GM23248 (cell line): ENCODE data around the gene RDM1. TPM values are rescaled to one million over a fixed set of nuclear protein-coding genes. Genes with fewer than 3 reads are reported as not detected.
A peak's percentile ranks its signal among the peaks of the same experiment; 100 is the strongest.

Experiments used
- DNase-seq: peaks from one replicate; pipeline ENCODE4 v3.0.0-alpha.2; 2015
- H2AFZ ChIP-seq: fragments of 200-600 bp; sonication (generic); 2 replicates; pipeline ENCODE4 v1.6.1; 2016; ENCODE audit warnings: antibody characterized with exemption
- H3F3A ChIP-seq: fragments of 200-600 bp; sonication (generic); 2 replicates; pipeline ENCODE4 v1.6.1; 2016; ENCODE audit warnings: mild to moderate bottlenecking, antibody characterized with exemption, mixed run types; ENCODE audit not compliant: insufficient read depth
- H3K27ac ChIP-seq: fragments of 200-600 bp; sonication (generic); 2 replicates; pipeline ENCODE4 v1.5.1; 2016; ENCODE audit warnings: mild to moderate bottlenecking
- H3K27me3 ChIP-seq: fragments of 200-600 bp; sonication (generic); replicated peaks from 2 replicates; pipeline ENCODE4 v1.6.1; 2016; ENCODE audit warnings: mild to moderate bottlenecking; ENCODE audit not compliant: insufficient read depth
- H3K36me3 ChIP-seq: fragments of 200-600 bp; sonication (generic); 2 replicates; pipeline ENCODE4 v1.6.1; 2016; ENCODE audit warnings: low read depth, mild to moderate bottlenecking
- H3K4me1 ChIP-seq: fragments of 200-600 bp; sonication (generic); 2 replicates; pipeline ENCODE4 v1.6.1; 2016; ENCODE audit warnings: mild to moderate bottlenecking; ENCODE audit not compliant: insufficient read depth
- H3K4me2 ChIP-seq: fragments of 200-600 bp; sonication (generic); one replicate; pipeline ENCODE4 v1.6.1; 2016; ENCODE audit warnings: mild to moderate bottlenecking; ENCODE audit not compliant: unreplicated experiment
- H3K4me3 ChIP-seq: fragments of 200-600 bp; sonication (generic); 2 replicates; pipeline ENCODE4 v1.5.1; 2016; ENCODE audit warnings: mild to moderate bottlenecking
- H3K79me2 ChIP-seq: fragments of 200-600 bp; sonication (generic); 2 replicates; pipeline ENCODE4 v1.6.1; 2016; ENCODE audit warnings: mild to moderate bottlenecking; ENCODE audit not compliant: insufficient read depth
- H3K9ac ChIP-seq: fragments of 200-600 bp; sonication (generic); 2 replicates; pipeline ENCODE4 v1.6.1; 2016; ENCODE audit warnings: mild to moderate bottlenecking
- H3K9me2 ChIP-seq: fragments of 200-600 bp; sonication (generic); 2 replicates; pipeline ENCODE4 v1.6.1; 2016; ENCODE audit warnings: mixed run types, mild to moderate bottlenecking, moderate library complexity; ENCODE audit not compliant: insufficient read depth
- H3K9me3 ChIP-seq: fragments of 200-600 bp; sonication (generic); one replicate; pipeline ENCODE4 v1.6.1; 2017; ENCODE audit warnings: low read depth
- H4K20me1 ChIP-seq: fragments of 200-600 bp; sonication (generic); 2 replicates; pipeline ENCODE4 v1.6.0; 2016; ENCODE audit not compliant: insufficient read depth
- EZH2 ChIP-seq: fragments of 200-600 bp; sonication (generic); IDR thresholded peaks from 2 replicates; pipeline ENCODE4 v1.6.1; 2018; ENCODE audit warnings: antibody characterized with exemption, mild to moderate bottlenecking; ENCODE audit not compliant: insufficient read depth, poor library complexity, severe bottlenecking
- EZH2phosphoT487 ChIP-seq: fragments of 200-600 bp; sonication (generic); IDR thresholded peaks from 2 replicates; pipeline ENCODE4 v1.6.1; 2018; ENCODE audit warnings: antibody characterized with exemption, moderate library complexity, mild to moderate bottlenecking, low read depth; ENCODE audit not compliant: insufficient read depth
- WGBS, 2 experiments: methylation state at CpG; one replicate each; pipeline ENCODE4 v1.1.6; 2015 to 2017; ENCODE audit warnings: low lambda C conversion rate in 2 of 2, low coverage in 1 of 2; ENCODE audit errors: missing lambda C conversion rate in 2 of 2; 5-methylcytosine and 5-hydroxymethylcytosine counted together
- in situ Hi-C: fragments of 300-500 bp; cut with MboI; formaldehyde crosslinking; loops from 2 replicates; pipeline ENCODE4 v1.15.0; 2020
- polyA plus RNA-seq: library from polyadenylated mRNA; unstranded; fragments of >200 nt; fragmentation: Nextera tagmentation; extraction: Ambion mirVana; gene quantifications from 2 replicates; pipeline ENCODE4 v1.2.1, GENCODE V29; 2016
- total RNA-seq: library from RNA; depleted of rRNA; stranded (reverse); fragments of >200 nt; shearing (Covaris generic); gene quantifications from 2 replicates; pipeline ENCODE4 v1.2.3, GENCODE V29; 2014

The RDM1 gene
- total and polyA plus RNA-seq, 2 experiments from 2014 or later, result not detected

- no peaks in the 10 kb centered on the region for H3F3A ChIP-seq
- no peaks in the 10 kb centered on the region for H3K36me3 ChIP-seq
- WGBS, 2 experiments, result 64 to 65% methylated on average over 14 of the region's 14 CpGs
- no peaks in the 10 kb centered on the region for H4K20me1 ChIP-seq
- H3K9ac ChIP-seq, result no peak overlapping the region
- no peaks in the 10 kb centered on the region for H3K27me3 ChIP-seq
- TF ChIP-seq EZH2 (no peak), EZH2phosphoT487 (no peak)
- peak; percentile 35 for DNase-seq
- no peaks in the 10 kb centered on the region for H3K9me2 ChIP-seq
- H3K4me1 ChIP-seq, result no peaks in the 10 kb centered on the region; the same call in 1 of the 2 replicates
- no peak overlapping the region for H3K27ac ChIP-seq
- in situ Hi-C loops, result no loop called here
- H3K4me3 ChIP-seq, result no peak overlapping the region
- no peak overlapping the region for H2AFZ ChIP-seq
- H3K4me2 ChIP-seq, result no peak overlapping the region
- H3K79me2 ChIP-seq, result no peaks in the 10 kb centered on the region
- no peaks in the 10 kb centered on the region for H3K9me3 ChIP-seq
These were observed 34.7 kb downstream of the RDM1 start for GRCh38 chr17:35895636-35896587.

- in situ Hi-C loops, result no loop called here
- no peak for DNase-seq
- Histone ChIP-seq H3K4me2 (no peak overlapping the region), H4K20me1 (no peaks in the 10 kb centered on the region), H2AFZ (no peak overlapping the region), H3K9ac (no peak overlapping the region), H3K4me1 (no peaks in the 10 kb centered on the region; the same call in 1 of the 2 replicates), H3K27me3 (no peaks in the 10 kb centered on the region), H3K9me2 (no peaks in the 10 kb centered on the region), H3K9me3 (no peaks in the 10 kb centered on the region), H3K27ac (no peak overlapping the region), H3K36me3 (no peaks in the 10 kb centered on the region), H3F3A (no peaks in the 10 kb centered on the region), H3K4me3 (no peak overlapping the region), H3K79me2 (no peaks in the 10 kb centered on the region)
- no peak for TF ChIP-seq EZH2
- TF ChIP-seq EZH2phosphoT487, result no peak
- WGBS, 2 experiments, result 80 to 81% methylated on average over 7 of the region's 7 CpGs
These were observed 36.4 kb downstream of the RDM1 start for GRCh38 chr17:35894206-35894605.

GRCh38 chr17:35893751-35894150 is 36.8 kb downstream of the RDM1 start:
- H3F3A ChIP-seq, result no peaks in the 10 kb centered on the region
- H3K36me3 ChIP-seq, result no peaks in the 10 kb centered on the region
- WGBS, 2 experiments, result 63% methylated on average over 4 of the region's 4 CpGs
- TF ChIP-seq EZH2 (no peak), EZH2phosphoT487 (no peak)
- H2AFZ ChIP-seq, result no peak overlapping the region
- H3K9me3 ChIP-seq, result no peaks in the 10 kb centered on the region
- no peak overlapping the region for H3K4me2 ChIP-seq
- H3K27me3 ChIP-seq, result no peaks in the 10 kb centered on the region
- H3K27ac ChIP-seq, result no peak overlapping the region
- in situ Hi-C loops, result no loop called here
- no peak overlapping the region for H3K9ac ChIP-seq
- H3K9me2 ChIP-seq, result no peaks in the 10 kb centered on the region
- no peaks in the 10 kb centered on the region for H4K20me1 ChIP-seq
- no peaks in the 10 kb centered on the region for H3K79me2 ChIP-seq
- H3K4me3 ChIP-seq, result no peak overlapping the region
- no peak for DNase-seq
- H3K4me1 ChIP-seq, result no peaks in the 10 kb centered on the region; the same call in 1 of the 2 replicates

- TF ChIP-seq EZH2phosphoT487 (no peak), EZH2 (no peak)
- no peak overlapping the region for H2AFZ ChIP-seq
- in situ Hi-C loops, result no loop called here
- no peaks in the 10 kb centered on the region for H3K9me3 ChIP-seq
- no peaks in the 10 kb centered on the region for H3K27me3 ChIP-seq
- no peaks in the 10 kb centered on the region for H4K20me1 ChIP-seq
- H3K27ac ChIP-seq, result no peak overlapping the region
- no peak overlapping the region for H3K9ac ChIP-seq
- H3K4me2 ChIP-seq, result no peak overlapping the region
- no peaks in the 10 kb centered on the region for H3K36me3 ChIP-seq
- H3K4me3 ChIP-seq, result no peak overlapping the region
- H3K79me2 ChIP-seq, result no peaks in the 10 kb centered on the region
- WGBS, 2 experiments, result 40 to 48% methylated on average over 6 of the region's 6 CpGs
- no peaks in the 10 kb centered on the region; the same call in 1 of the 2 replicates for H3K4me1 ChIP-seq
- DNase-seq, result no peak
- H3K9me2 ChIP-seq, result no peaks in the 10 kb centered on the region
- no peaks in the 10 kb centered on the region for H3F3A ChIP-seq
These were observed 38.2 kb downstream of the RDM1 start for GRCh38 chr17:35892091-35893035.
